Measurements from ENCODE around the gene EGLN3.

EGLN3 gene

GRCh38 chr14:33909380-33910084 lies 41.3 kb downstream of the EGLN3 start:
- DNase-seq = no peak

DNA sequence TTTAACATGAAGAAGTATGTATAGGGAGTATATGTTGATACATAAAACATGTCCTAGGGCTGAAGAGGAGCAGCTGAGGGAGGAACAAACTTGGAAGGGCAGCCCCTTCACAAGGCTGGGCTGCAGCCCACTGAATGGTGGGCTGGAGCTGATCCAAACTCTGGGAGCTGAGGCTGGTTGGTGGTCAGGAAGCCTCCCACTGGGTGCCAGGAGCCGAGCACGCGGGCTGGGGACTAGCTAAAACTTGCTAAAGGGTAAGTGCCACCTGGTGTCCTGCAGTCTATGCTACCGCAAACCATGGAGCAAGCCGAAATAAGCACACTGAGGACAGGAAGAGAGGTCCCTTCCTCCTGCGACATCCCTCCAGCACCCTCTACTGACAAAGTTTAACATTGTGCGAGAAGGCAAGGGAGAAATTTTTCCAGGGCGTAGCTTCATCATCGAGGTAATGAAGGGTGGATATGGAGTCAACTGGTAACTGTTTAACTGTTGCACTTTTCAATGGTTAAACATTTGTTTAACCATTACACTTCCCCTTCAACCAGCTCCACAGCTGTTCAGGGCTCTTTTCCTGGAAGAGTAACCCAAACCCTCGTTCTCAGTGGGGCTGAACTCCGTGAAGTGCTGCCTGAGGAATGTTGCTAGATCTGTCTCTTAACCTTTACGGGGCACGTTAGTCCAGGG lies 42.2 kb downstream of the EGLN3 start:
- no peak for DNase-seq

- no peak for DNase-seq
These were observed 43.9 kb downstream of the EGLN3 start for GRCh38 chr14:33906968-33907367.

- DNase-seq = no peak
These were observed 46.3 kb downstream of the EGLN3 start for GRCh38 chr14:33904609-33905008.

- no peak for DNase-seq
These were observed 47.5 kb downstream of the EGLN3 start for GRCh38 chr14:33903369-33903768.

GRCh38 chr14:33902363-33902762 lies 48.5 kb downstream of the EGLN3 start:
- no peak for DNase-seq

DNA sequence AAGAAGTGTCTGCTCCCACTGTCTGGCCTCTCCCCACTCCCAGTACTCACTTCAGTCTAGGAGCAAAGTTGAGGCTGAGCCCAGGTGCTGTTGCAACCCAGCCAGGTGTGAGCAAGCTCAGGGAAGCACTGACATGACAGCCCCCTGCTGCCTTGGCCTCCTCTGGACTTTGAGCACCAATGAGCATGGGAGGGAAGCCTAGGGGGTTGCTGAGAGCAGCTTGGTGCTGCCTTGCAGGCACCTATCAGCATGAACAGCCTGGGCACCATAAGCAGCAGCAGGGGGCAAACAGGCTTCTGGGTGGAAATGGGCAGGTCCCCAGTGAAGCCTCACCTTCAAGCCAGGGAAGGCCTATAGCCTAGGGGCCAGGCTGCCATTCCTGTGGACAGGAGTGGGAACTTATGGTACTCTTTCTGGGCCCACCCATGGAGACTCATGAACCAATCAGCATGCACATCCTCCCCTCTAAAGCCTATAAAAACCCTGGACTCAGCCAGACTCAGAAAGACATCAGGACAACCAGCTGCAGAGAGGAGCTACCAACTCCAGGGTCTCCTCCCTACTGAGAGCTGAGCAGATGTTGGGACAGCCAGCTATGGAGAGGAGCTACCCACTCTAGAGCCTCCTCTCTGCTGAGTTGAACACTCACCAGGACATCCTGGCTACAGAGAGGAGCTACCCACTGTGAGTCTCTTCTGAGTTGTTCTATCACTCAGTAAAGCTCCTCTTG lies 49.3 kb downstream of the EGLN3 start:
- no peak for DNase-seq

DNA sequence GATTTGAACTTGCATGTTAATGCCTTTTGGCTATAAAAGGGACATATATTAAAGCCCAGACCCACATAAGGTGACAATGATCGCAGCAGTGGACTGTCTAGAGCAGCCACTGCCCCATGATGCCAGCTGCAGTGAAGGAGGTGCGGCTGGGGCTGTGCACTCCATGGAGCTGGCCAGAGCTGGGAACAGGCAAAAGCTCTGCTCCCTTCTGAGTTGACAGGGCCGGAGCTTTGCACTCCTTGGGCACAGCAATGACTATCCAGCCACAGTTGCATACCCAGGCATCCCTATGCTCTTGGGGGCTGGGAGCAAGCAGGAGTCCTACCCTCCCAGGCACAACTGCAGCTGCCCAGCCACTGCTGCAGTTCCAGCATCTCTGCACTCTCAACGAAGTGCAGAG lies 50.2 kb downstream of the EGLN3 start:
- DNase-seq = no peak

DNA sequence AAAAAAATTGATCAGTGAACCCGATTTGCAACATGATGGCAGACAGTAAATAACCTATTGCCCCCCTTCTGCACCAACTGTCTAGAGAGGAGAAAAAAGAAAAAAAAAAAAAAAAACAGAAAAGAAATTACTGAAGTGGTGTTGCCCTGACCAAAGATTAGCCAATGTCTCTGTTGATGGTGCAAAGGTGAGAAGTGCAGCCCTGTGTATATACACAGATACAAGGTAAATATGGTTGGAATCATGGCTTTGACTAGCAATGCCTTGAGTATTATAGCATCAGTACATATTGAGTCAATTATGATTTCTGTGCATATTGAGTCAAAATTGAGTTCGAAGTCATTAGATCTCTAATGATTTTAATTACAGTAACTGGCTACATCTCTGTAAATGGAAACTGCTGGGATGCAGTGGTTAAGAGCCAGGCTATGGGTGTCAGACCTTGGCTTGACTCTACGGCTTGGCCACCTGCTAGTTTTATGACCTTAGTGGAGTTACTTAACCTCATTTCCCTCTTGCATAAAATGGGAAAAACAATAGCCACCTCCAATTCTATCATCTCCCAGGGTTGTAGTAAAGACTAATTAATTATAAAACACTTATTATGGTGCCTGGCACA lies 51.0 kb downstream of the EGLN3 start:
- no peak for DNase-seq

- no peak for DNase-seq
These were observed 52.9 kb downstream of the EGLN3 start for GRCh38 chr14:33897878-33898535.

DNA sequence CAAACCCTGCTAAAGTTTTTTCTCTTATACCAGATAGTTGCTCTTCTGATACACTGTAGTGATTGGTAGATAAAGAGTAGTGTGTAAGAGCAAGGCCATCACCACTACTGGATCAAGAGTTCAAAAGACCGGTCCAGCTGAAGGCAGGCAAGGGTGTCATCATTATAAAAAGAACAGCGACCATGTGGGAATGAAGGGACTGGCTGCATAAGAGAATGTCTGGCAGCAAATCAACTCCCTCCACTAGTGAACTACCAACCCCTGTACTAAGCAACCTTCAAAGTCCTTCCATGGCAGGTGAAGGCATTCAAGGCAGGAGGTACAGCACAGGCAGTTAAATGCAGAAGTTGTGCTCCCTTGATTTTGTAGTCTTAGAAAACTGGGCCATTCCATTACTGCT lies 53.5 kb downstream of the EGLN3 start:
- DNase-seq = no peak

DNA sequence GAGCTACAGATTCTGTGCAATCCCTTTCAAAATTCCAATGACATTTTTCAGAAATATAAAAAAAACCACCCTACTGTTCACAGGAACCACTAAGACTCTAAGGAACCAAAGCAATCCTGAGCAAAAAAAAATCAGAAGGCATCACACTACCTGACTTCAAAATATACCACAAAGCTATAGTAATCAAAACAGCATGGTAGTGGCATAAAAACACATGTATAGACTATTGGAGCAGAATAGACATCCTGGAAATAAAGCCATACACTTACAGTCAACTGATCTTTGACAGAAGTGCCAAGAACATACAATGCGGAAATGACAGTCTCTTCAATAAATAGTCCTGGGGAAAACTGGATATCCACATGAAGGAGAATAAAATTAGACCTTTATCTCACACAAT lies 56.5 kb downstream of the EGLN3 start:
- DNase-seq = no peak

GRCh38 chr14:33891700-33892099 lies 59.2 kb downstream of the EGLN3 start:
- no peak for DNase-seq

DNA sequence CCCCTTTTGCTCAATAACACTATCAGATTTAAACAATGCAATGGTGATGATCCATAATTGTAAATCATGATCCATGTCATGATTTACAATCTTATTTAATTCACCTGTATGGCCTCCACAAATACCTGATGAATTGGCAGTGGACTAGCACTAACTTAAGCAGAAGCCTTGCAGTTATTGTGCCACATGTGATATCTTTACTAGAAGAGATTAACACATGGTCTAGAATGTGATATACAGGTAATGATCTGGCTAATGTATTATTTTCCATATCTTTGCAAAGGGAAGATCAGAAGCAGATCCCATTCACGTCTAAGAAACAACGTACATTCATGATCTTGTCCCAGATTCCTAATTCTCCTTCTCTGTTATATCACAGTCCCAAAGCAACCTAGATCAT lies 66.0 kb downstream of the EGLN3 start:
- DNase-seq = no peak

- DNase-seq = no peak
These were observed 70.5 kb downstream of the EGLN3 start for GRCh38 chr14:33880330-33880729.

DNA sequence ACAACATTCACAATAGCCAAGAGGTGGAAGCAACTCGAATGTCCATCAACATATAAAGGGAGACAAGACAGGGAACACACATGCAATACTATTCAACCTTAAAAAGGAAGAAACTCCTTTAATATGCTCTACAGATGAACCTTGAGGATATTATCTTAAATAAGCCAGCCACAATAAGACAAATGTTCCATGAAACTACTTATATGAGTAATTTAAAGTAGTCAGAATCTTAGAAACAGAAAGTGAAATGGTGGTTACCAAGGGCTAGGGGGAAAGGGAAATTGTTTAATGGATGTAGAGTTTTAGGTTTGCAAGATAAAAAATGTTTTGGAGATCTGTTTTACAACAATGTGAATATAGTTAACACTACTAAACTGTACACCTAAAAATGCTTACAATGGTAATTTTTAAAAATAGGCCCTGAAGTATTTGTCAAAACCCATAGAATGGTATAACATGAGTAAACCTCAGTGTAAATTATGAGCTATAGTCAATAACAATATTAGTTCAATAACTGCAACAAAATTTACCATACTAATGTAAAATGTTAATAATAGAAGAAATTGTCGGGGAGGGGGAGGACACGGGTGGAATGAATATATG lies 71.1 kb downstream of the EGLN3 start:
- no peak for DNase-seq

DNA sequence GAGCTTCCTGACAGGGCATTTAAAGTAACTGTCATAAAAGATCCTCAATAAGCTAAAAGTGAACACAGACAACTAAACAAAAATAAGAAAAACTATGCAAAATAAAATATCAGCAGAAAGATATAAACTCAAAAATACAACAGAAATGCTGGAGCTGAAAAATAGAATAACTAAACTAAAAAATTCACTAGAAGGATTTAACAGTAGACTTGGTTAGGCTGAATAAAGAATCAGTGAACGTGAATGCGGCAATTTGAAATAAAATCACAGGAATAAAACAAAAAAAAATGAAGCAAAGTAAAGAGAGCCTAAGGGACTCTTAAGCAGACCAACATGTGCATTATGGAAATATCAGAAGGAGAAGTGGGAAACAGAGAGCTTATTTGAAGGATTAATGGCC lies 74.6 kb downstream of the EGLN3 start:
- no peak for DNase-seq
